22Rv1 (cell line): ENCODE measurements around the gene PISD.

Experiments
- ZFX ChIP-seq: fragments of 450-650 bp; IDR thresholded peaks from 2 replicates; pipeline ENCODE4 v1.6.1; 2017; ENCODE audit warnings: antibody characterized with exemption, borderline replicate concordance
- TF ChIP-seq, protein P1 (sequence below): fragments of 450-650 bp; IDR thresholded peaks from 2 replicates; pipeline ENCODE4 v1.5.1; 2017; ENCODE audit warnings: mild to moderate bottlenecking

- TF ChIP-seq, protein P1, sequence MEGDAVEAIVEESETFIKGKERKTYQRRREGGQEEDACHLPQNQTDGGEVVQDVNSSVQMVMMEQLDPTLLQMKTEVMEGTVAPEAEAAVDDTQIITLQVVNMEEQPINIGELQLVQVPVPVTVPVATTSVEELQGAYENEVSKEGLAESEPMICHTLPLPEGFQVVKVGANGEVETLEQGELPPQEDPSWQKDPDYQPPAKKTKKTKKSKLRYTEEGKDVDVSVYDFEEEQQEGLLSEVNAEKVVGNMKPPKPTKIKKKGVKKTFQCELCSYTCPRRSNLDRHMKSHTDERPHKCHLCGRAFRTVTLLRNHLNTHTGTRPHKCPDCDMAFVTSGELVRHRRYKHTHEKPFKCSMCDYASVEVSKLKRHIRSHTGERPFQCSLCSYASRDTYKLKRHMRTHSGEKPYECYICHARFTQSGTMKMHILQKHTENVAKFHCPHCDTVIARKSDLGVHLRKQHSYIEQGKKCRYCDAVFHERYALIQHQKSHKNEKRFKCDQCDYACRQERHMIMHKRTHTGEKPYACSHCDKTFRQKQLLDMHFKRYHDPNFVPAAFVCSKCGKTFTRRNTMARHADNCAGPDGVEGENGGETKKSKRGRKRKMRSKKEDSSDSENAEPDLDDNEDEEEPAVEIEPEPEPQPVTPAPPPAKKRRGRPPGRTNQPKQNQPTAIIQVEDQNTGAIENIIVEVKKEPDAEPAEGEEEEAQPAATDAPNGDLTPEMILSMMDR: no peak
- TF ChIP-seq ZFX: no peak
These were observed 89.1 kb downstream of the PISD start for GRCh38 chr22:31572939-31573338.
